ENCODE data around the gene CWC27.
"Not testable (repeated sequence)": the region's sequence is repeated elsewhere in the genome, so short reads cannot be mapped to it uniquely, and the experiment has no call there.

CWC27 gene

GRCh38 chr5:64807520-64807919 is 38.8 kb downstream of the CWC27 start:
- no peak overlapping the region for H3K4me3 ChIP-seq (ENCODE audit: low read depth in 1 of 5, low read length in 5 of 5)
- no peaks in the 10 kb centered on the region for H3K27me3 ChIP-seq (ENCODE audit: control insufficient read depth in 5 of 5, insufficient read depth in 4 of 5, low read length in 5 of 5)
- no peaks in the 10 kb centered on the region for H3K9me3 ChIP-seq (ENCODE audit: control insufficient read depth in 5 of 5, low read length in 5 of 5)
- H3K27ac ChIP-seq (ENCODE audit: low read depth, low read length) = no peak overlapping the region
- H3K4me1 ChIP-seq (ENCODE audit: control insufficient read depth in 5 of 5, insufficient read depth in 5 of 5, low read length in 5 of 5) = no peaks in the 10 kb centered on the region
- peaks cover 5 to 35% (median 23%) of the 10 kb centered on the region in 5 donors for H3K36me3 ChIP-seq (ENCODE audit: control insufficient read depth in 5 of 5, insufficient read depth in 5 of 5, low read length in 5 of 5)
- H3K9ac ChIP-seq (ENCODE audit: low read length in 5 of 5) = no peak overlapping the region

- Histone ChIP-seq H3K4me1 (ENCODE audit: control insufficient read depth in 5 of 5, insufficient read depth in 5 of 5, low read length in 5 of 5) (no peaks in the 10 kb centered on the region), H3K9me3 (ENCODE audit: control insufficient read depth in 5 of 5, low read length in 5 of 5) (no peaks in the 10 kb centered on the region), H3K27ac (ENCODE audit: low read depth, low read length) (no peak overlapping the region), H3K27me3 (ENCODE audit: control insufficient read depth in 5 of 5, insufficient read depth in 4 of 5, low read length in 5 of 5) (no peaks in the 10 kb centered on the region), H3K9ac (ENCODE audit: low read length in 5 of 5) (no peak overlapping the region), H3K36me3 (ENCODE audit: control insufficient read depth in 5 of 5, insufficient read depth in 5 of 5, low read length in 5 of 5) (peaks cover 7 to 19% (median 8%) of the 10 kb centered on the region in 5 donors), H3K4me3 (ENCODE audit: low read depth in 1 of 5, low read length in 5 of 5) (no peak overlapping the region)
Observed at GRCh38 chr5:64811050-64811640, 42.4 kb downstream of the CWC27 start.

DNA sequence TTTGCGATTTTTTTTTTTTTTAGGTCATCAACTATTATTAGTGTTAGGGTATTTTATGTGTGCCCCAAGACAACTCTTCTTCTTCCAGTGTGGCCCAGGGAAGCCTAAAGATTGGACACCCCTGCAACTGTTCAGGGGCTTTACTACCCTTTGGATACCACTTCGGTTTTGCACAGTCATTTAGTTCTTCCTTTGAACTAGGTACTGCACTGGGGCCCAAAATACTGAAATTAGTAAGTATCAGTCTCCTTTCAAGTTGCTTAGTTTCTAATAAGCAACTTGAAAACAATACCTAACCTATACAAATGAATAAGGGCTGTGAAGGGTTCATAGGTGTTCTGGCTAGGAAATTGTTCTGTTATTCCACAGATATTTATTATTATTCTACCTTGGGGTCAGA is 45.3 kb downstream of the CWC27 start:
- no peak overlapping the region for H3K27ac ChIP-seq (ENCODE audit: low read depth, low read length)
- H3K9ac ChIP-seq (ENCODE audit: low read length in 5 of 5) = no peak overlapping the region
- H3K4me1 ChIP-seq (ENCODE audit: control insufficient read depth in 5 of 5, insufficient read depth in 5 of 5, low read length in 5 of 5) = peaks cover 0 to 3% (median 0%) of the 10 kb centered on the region in 5 donors
- no peak overlapping the region for H3K4me3 ChIP-seq (ENCODE audit: low read depth in 1 of 5, low read length in 5 of 5)
- H3K9me3 ChIP-seq (ENCODE audit: control insufficient read depth in 5 of 5, low read length in 5 of 5) = no peaks in the 10 kb centered on the region
- H3K36me3 ChIP-seq (ENCODE audit: control insufficient read depth in 5 of 5, insufficient read depth in 5 of 5, low read length in 5 of 5) = peaks cover 0 to 6% (median 6%) of the 10 kb centered on the region in 5 donors
- H3K27me3 ChIP-seq (ENCODE audit: control insufficient read depth in 5 of 5, insufficient read depth in 4 of 5, low read length in 5 of 5) = no peaks in the 10 kb centered on the region

DNA sequence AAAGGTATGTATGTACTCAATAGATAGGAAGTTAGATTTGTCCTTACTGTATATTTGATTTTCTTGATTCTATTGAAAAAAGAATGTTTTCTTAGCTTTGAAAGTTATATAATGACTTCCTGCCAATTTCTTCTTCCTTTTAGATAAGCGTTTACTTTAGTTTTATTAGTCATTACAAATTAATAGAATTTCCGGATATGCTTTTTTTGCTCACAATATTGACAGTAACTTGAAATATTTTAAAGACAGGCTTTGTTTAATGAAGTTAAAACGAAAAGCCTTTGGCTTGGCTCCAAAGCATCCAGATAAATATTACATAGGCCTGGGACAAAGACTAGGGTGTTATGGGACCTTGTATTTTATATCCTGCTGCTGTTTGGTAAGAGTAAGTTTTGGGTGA is 49.5 kb downstream of the CWC27 start:
- H3K4me3 ChIP-seq (ENCODE audit: low read depth in 1 of 5, low read length in 5 of 5) = no peak overlapping the region
- no peak overlapping the region for H3K9ac ChIP-seq (ENCODE audit: low read length in 5 of 5)
- no peaks in the 10 kb centered on the region for H3K9me3 ChIP-seq (ENCODE audit: control insufficient read depth in 5 of 5, low read length in 5 of 5)
- peaks cover 0 to 17% (median 0%) of the 10 kb centered on the region in 5 donors for H3K4me1 ChIP-seq (ENCODE audit: control insufficient read depth in 5 of 5, insufficient read depth in 5 of 5, low read length in 5 of 5)
- H3K27ac ChIP-seq (ENCODE audit: low read depth, low read length) = no peak overlapping the region
- peaks cover 0 to 10% (median 4%) of the 10 kb centered on the region in 5 donors for H3K36me3 ChIP-seq (ENCODE audit: control insufficient read depth in 5 of 5, insufficient read depth in 5 of 5, low read length in 5 of 5)
- H3K27me3 ChIP-seq (ENCODE audit: control insufficient read depth in 5 of 5, insufficient read depth in 4 of 5, low read length in 5 of 5) = no peaks in the 10 kb centered on the region

DNA sequence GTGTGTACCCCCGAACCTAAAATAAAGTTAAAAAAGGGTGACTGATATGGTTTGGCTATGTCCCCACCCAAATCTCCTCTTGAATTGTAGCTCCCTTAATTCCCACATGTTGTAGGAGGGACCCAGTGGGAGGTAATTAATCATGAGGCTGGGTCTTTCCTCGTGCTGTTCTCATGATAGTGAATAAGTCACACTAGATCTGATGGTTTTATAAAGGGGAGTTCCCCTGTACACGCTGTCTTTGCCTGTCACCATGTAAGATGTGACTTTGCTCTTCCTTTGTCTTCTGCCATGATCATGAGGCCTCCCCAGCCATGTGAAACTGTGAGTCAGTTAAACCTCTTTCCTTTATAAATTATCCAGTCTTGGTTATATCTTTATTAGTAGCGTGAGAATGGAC is 50.6 kb downstream of the CWC27 start:
- H3K9ac ChIP-seq (ENCODE audit: low read length in 5 of 5); H3K4me3 ChIP-seq (ENCODE audit: low read depth in 1 of 5, low read length in 5 of 5); H3K27me3 ChIP-seq (ENCODE audit: control insufficient read depth in 5 of 5, insufficient read depth in 4 of 5, low read length in 5 of 5); H3K27ac ChIP-seq (ENCODE audit: low read depth, low read length); H3K36me3 ChIP-seq (ENCODE audit: control insufficient read depth in 5 of 5, insufficient read depth in 5 of 5, low read length in 5 of 5); H3K9me3 ChIP-seq (ENCODE audit: control insufficient read depth in 5 of 5, low read length in 5 of 5): not testable (repeated sequence)
- peaks cover 0 to 19% (median 0%) of the 10 kb centered on the region in 5 donors for H3K4me1 ChIP-seq (ENCODE audit: control insufficient read depth in 5 of 5, insufficient read depth in 5 of 5, low read length in 5 of 5)

GRCh38 chr5:64822320-64822719 is 53.6 kb downstream of the CWC27 start:
- H3K36me3 ChIP-seq (ENCODE audit: control insufficient read depth in 5 of 5, insufficient read depth in 5 of 5, low read length in 5 of 5) = peaks cover 0 to 4% (median 0%) of the 10 kb centered on the region in 5 donors
- no peaks in the 10 kb centered on the region for H3K27me3 ChIP-seq (ENCODE audit: control insufficient read depth in 5 of 5, insufficient read depth in 4 of 5, low read length in 5 of 5)
- H3K9ac ChIP-seq (ENCODE audit: low read length in 5 of 5) = no peak overlapping the region
- peaks cover 0 to 19% (median 0%) of the 10 kb centered on the region in 5 donors for H3K4me1 ChIP-seq (ENCODE audit: control insufficient read depth in 5 of 5, insufficient read depth in 5 of 5, low read length in 5 of 5)
- H3K9me3 ChIP-seq (ENCODE audit: control insufficient read depth in 5 of 5, low read length in 5 of 5) = no peaks in the 10 kb centered on the region
- H3K27ac ChIP-seq (ENCODE audit: low read depth, low read length) = no peak overlapping the region
- no peak overlapping the region for H3K4me3 ChIP-seq (ENCODE audit: low read depth in 1 of 5, low read length in 5 of 5)

DNA sequence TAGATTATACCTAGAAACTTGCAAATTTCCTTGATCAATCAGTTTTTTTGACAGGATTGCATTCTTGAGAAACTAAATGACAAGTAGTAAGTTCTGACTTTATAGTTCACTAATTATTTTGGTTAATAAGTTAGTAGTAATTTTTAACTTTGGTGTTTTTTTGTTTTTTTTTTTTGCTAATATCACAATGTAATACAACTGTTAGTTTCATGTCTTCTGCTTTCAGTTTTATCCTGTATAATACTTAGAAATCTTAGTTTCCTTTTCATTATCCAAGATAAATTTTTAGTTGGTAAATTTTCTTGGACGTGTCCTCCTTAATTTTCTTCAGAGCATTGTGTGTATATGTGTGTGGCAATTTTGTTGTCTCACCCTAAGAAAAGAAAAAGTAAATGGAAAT is 57.8 kb downstream of the CWC27 start:
- H3K9ac ChIP-seq (ENCODE audit: low read length in 5 of 5) = no peak overlapping the region
- no peak overlapping the region for H3K4me3 ChIP-seq (ENCODE audit: low read depth in 1 of 5, low read length in 5 of 5)
- peaks cover 0 to 16% (median 0%) of the 10 kb centered on the region in 5 donors for H3K4me1 ChIP-seq (ENCODE audit: control insufficient read depth in 5 of 5, insufficient read depth in 5 of 5, low read length in 5 of 5)
- H3K27ac ChIP-seq (ENCODE audit: low read depth, low read length) = no peak overlapping the region
- H3K27me3 ChIP-seq (ENCODE audit: control insufficient read depth in 5 of 5, insufficient read depth in 4 of 5, low read length in 5 of 5) = no peaks in the 10 kb centered on the region
- no peaks in the 10 kb centered on the region for H3K9me3 ChIP-seq (ENCODE audit: control insufficient read depth in 5 of 5, low read length in 5 of 5)
- H3K36me3 ChIP-seq (ENCODE audit: control insufficient read depth in 5 of 5, insufficient read depth in 5 of 5, low read length in 5 of 5) = peaks cover 0 to 6% (median 0%) of the 10 kb centered on the region in 5 donors

- H3K4me1 ChIP-seq (ENCODE audit: control insufficient read depth in 5 of 5, insufficient read depth in 5 of 5, low read length in 5 of 5) = peaks cover 0 to 6% (median 0%) of the 10 kb centered on the region in 5 donors
- no peaks in the 10 kb centered on the region for H3K9me3 ChIP-seq (ENCODE audit: control insufficient read depth in 5 of 5, low read length in 5 of 5)
- no peak overlapping the region for H3K4me3 ChIP-seq (ENCODE audit: low read depth in 1 of 5, low read length in 5 of 5)
- H3K27ac ChIP-seq (ENCODE audit: low read depth, low read length) = no peak overlapping the region
- no peak overlapping the region for H3K9ac ChIP-seq (ENCODE audit: low read length in 5 of 5)
- H3K36me3 ChIP-seq (ENCODE audit: control insufficient read depth in 5 of 5, insufficient read depth in 5 of 5, low read length in 5 of 5) = peaks cover 0 to 3% (median 0%) of the 10 kb centered on the region in 5 donors
- no peaks in the 10 kb centered on the region for H3K27me3 ChIP-seq (ENCODE audit: control insufficient read depth in 5 of 5, insufficient read depth in 4 of 5, low read length in 5 of 5)
Observed at GRCh38 chr5:64827703-64828102, 59.0 kb downstream of the CWC27 start.

DNA sequence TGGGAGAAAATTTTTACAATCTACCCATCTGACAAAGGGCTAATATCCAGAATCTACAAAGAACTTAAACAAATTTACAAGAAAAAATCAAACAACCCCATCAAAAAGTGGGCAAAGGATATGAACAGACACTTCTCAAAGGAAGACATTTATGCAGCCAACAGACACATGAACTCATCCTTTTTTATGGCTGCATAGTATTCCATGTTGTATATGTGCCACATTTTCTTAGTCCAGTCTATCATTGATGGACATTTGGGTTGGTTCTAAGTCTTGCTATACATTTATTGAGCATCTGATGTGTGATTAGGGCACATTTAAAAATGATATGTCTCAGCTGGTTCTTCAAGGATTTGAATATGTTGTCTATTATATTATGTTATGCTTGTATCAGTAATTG is 61.9 kb downstream of the CWC27 start:
- H3K4me1 ChIP-seq (ENCODE audit: control insufficient read depth in 5 of 5, insufficient read depth in 5 of 5, low read length in 5 of 5); H3K9me3 ChIP-seq (ENCODE audit: control insufficient read depth in 5 of 5, low read length in 5 of 5); H3K9ac ChIP-seq (ENCODE audit: low read length in 5 of 5): not testable (repeated sequence)

GRCh38 chr5:64831996-64832395 is 63.3 kb downstream of the CWC27 start:
- Histone ChIP-seq H3K4me1 (ENCODE audit: control insufficient read depth in 5 of 5, insufficient read depth in 5 of 5, low read length in 5 of 5) (peaks cover 0 to 9% (median 0%) of the 10 kb centered on the region in 5 donors), H3K9me3 (ENCODE audit: control insufficient read depth in 5 of 5, low read length in 5 of 5) (no peaks in the 10 kb centered on the region), H3K36me3 (ENCODE audit: control insufficient read depth in 5 of 5, insufficient read depth in 5 of 5, low read length in 5 of 5) (peaks cover 0 to 3% (median 0%) of the 10 kb centered on the region in 5 donors), H3K27ac (ENCODE audit: low read depth, low read length) (no peak overlapping the region), H3K27me3 (ENCODE audit: control insufficient read depth in 5 of 5, insufficient read depth in 4 of 5, low read length in 5 of 5) (no peaks in the 10 kb centered on the region), H3K4me3 (ENCODE audit: low read depth in 1 of 5, low read length in 5 of 5) (no peak overlapping the region), H3K9ac (ENCODE audit: low read length in 5 of 5) (no peak overlapping the region)

More for the DNA sequence above, 61.9 kb downstream of the CWC27 start:
- not testable (repeated sequence) for H3K36me3 ChIP-seq (ENCODE audit: control insufficient read depth in 5 of 5, insufficient read depth in 5 of 5, low read length in 5 of 5); H3K27ac ChIP-seq (ENCODE audit: low read depth, low read length); H3K4me3 ChIP-seq (ENCODE audit: low read depth in 1 of 5, low read length in 5 of 5); H3K27me3 ChIP-seq (ENCODE audit: control insufficient read depth in 5 of 5, insufficient read depth in 4 of 5, low read length in 5 of 5)
